H4 (cell line): ENCODE results near the gene MYLK3. TPM values are rescaled to one million over a fixed set of nuclear protein-coding genes. Genes with fewer than 3 reads are reported as not detected.
"Not testable (repeated sequence)": the region's sequence is repeated elsewhere in the genome, so short reads cannot be mapped to it uniquely, and the experiment has no call there.

Source experiments
- DNase-seq: peaks from one replicate; pipeline ENCODE4 v3.0.0-alpha.2; 2015; ENCODE audit warnings: low spot score
- total RNA-seq: library from RNA; depleted of rRNA; stranded (reverse); fragments of >200 nt; shearing (Covaris generic); gene quantifications from 2 replicates; pipeline ENCODE4 v1.2.3, GENCODE V29; 2014; rRNA removed

Gene MYLK3
- total RNA-seq, 1 experiment from 2014 or later: 0.14 TPM

DNA sequence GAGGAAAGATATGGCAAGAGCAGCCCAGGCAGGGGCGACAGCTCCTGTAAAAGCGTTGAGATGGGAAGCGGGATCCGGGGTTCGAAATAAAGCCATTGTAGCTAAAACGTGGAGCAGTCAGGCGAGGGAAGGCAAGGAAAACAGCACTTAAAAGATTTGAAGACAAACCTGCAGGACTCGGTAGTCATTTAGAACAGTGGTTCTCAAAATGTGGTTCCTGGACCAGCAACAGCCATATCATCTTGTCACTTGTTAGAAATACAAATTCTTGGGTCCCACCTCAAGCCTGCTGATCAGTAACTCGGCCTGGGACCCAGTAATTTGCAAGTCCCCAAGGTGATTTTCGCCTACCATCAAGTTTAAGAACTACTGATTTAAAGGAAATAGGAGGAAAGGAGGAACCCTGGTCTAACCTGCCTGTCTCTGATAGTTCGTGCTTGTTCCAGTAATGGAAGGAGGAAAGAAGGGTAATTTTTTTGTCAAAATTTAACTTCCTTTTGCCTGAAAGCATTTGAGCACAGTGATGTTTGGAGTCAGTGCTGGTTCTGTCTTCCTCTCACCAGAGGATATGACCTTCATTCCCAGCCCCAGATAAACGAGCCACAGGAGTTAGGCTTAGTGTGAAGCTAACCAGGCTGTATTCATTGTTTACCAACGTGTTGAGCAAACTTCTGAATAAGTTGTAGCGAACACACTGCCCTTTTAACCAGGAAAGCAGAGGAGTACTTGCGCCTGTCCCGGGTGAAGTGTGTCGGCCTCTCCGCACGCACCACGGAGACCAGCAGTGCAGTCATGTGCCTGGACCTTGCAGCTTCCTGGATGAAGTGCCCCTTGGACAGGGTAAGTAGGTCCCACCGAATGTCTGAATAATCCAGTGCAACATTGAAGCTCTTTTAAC is 57.6 kb downstream of the MYLK3 start:
- no peak for DNase-seq

- peak; percentile 93 for DNase-seq
Observed at GRCh38 chr16:46689365-46690280, 58.5 kb downstream of the MYLK3 start, which contains the start of gene ORC6. Gene ORC6 (plus strand): TSS chr16:46689659. CDS start chr16:46689706, 47 bp downstream.

DNA sequence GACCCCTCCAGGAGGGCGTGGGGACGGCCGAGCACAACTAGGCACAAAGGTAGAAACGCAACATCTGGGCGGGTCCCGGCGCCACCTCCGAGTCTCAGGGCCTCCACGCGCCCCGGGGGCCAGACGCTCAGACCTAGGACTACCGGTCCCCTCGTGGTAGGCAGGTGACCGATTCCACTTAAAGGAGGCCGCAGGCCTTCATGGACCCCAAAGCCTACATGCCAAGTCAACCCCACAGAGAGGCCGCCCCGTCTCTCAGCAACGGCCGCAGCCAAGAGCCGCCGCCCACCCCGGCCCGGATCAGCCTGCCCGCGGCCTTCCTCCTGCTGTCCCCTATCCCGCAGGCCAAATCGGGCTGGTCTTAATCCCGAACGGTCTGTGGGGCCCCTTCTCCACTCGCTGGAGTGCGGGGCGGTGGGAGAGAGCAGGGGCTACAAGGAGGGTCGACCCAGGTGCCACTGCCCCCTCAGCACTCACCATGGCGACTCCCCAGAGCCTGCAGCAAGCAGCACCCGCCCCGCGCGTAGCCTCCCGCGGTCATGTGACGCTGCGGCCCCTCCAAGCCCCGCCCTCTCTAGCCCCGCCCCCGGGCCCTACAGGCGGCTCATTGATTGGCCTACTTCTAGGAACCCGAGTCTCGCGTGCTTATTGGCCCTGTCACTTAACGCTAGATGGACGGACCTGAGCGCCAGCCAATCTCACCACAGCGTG is 59.3 kb downstream of the MYLK3 start, which contains the start of gene VPS35:
VPS35 (minus strand) TSS at position 525 of the 711 bp plus-strand sequence; CDS start at position 480, 45 bp downstream.
- peak; percentile 98 for DNase-seq

DNA sequence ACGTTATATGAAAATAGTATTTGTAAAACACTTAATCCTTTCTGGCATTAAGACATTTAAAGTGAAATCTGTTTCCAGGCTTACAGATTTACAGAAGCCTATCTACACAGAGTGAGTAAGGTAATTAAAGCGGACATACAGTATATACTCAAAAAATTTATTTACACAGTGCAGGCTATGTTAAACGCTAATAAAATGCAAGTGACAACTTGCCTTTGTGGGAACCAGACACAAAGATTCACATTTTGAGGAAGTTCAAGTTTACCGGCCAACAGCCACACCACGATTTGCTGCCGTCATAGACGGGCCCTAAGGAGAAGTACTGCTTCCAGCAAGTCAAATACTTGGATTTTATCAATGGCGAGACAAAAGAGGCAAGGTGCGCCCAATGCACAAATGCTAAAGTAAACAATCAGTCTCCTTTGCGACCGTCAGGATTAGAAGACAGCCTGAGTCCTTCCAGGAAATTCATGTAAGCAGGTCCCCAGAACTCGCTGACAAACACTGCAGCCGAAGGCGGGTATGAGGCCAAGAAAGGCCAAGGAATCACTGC is 60.0 kb downstream of the MYLK3 start:
- DNase-seq: no peak

GRCh38 chr16:46687486-46687885 is 60.7 kb downstream of the MYLK3 start:
- DNase-seq: no peak

DNA sequence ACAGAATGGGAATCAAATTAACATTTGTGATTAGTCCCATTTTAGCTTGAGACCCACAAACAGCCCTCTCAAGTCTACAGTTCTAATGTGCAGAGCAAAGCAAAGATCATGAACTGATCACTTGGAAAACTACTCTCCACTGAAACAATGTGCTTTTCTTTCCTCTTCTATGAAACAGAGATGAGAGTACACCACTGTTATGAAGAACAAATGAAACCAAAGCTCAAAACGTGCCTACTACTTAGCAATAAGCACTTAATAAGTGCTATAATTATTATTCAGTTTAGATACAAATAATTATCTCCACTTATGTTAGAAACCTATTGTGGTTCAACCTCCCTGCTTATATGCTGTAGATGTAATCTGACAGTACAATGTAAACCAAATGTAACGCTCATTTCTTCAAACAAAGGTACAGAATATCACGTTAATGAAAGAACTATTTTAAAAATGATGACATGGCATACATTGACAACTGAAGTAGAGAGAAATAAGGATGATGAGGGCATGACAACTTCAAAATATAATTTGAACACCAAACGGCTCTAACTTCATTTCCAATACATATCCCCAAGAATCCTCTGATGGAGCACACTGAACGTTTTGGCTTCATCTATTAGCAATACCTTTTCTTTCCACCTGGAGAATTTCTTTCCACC is 61.2 kb downstream of the MYLK3 start:
- no peak for DNase-seq

- DNase-seq: not testable (repeated sequence)
Observed at GRCh38 chr16:46681867-46682266, 66.3 kb downstream of the MYLK3 start.

GRCh38 chr16:46677943-46678342 is 70.2 kb downstream of the MYLK3 start:
- not testable (repeated sequence) for DNase-seq

DNA sequence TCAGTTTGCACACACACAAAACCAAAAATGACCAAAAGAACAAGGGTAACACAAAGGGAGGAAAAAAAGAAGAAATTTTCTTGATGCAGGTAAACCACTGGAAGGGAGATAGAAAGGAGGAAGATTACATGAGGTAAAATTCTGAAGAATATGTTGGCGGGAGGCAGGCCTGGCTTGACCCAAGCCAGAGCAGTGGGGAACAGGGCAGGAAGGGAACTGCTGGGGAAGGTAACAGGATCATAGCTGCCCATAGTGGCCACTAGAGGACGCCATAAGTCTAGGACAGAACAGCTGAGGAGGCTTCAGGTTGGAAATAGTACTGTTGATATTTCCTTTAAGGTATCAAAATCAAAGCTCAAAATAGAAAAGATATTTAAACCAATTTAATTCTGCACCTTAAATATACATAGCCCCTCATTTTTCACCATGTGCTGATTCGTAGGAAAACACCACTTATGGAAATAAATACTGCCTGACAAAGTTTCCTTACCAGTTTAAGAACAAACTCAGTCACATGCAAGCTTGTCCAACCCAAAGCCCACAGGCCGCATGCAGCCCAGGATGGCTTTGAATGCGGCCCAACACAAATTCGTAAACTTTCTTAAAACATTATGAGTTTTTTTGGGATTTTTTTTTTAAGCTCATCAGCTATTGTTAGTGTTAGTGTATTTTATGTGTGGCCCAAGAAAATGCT is 74.7 kb downstream of the MYLK3 start:
- peak; percentile 58 for DNase-seq

GRCh38 chr16:46662123-46662522 is 86.0 kb downstream of the MYLK3 start:
- no peak for DNase-seq

GRCh38 chr16:46658925-46659324 is 89.2 kb downstream of the MYLK3 start:
- DNase-seq: no peak

Other genes with a start within 250 kb of the MYLK3 start
- 28.4 and 31.0 TPM in 2 replicates for gene SHCBP1, start 127.0 kb downstream of the MYLK3 start, total RNA-seq
- gene VPS35, start 59.2 kb downstream of the MYLK3 start, total RNA-seq: 105 and 111 TPM in 2 replicates
- gene ORC6, start 58.7 kb downstream of the MYLK3 start, total RNA-seq: 41.1 and 44.2 TPM in 2 replicates
- 10.4 and 11.5 TPM in 2 replicates for gene C16orf87, start 82.8 kb upstream of the MYLK3 start, total RNA-seq
- gene GPT2, start 136.0 kb upstream of the MYLK3 start, total RNA-seq: 24.1 and 35.2 TPM in 2 replicates
- 81.2 and 84.7 TPM in 2 replicates for gene DNAJA2, start 225.3 kb upstream of the MYLK3 start, total RNA-seq